Hepatocyte (in vitro differentiated cells): ENCODE results near the gene HYLS1. TPM values are rescaled to one million over a fixed set of nuclear protein-coding genes. Genes with fewer than 3 reads are reported as not detected.

Source experiments
- DNase-seq: peaks from one replicate; pipeline ENCODE4 v3.0.0-alpha.2; 2016; ENCODE audit warnings: low spot score
- H2AFZ ChIP-seq: fragments of 200-600 bp; sonication (generic); 2 replicates; pipeline ENCODE4 v1.6.0; 2016; ENCODE audit warnings: antibody characterized with exemption, mild to moderate bottlenecking
- H3K27ac ChIP-seq: fragments of 200-600 bp; sonication (generic); 2 replicates; pipeline ENCODE4 v1.5.1; 2016; ENCODE audit warnings: mild to moderate bottlenecking
- H3K27me3 ChIP-seq: fragments of 200-600 bp; sonication (generic); 2 replicates; pipeline ENCODE4 v1.6.1; 2016
- H3K36me3 ChIP-seq: fragments of 200-600 bp; sonication (generic); replicated peaks from 2 replicates; pipeline ENCODE4 v1.5.1; 2016; ENCODE audit warnings: low read depth; ENCODE audit not compliant: insufficient read depth
- H3K4me1 ChIP-seq: fragments of 200-600 bp; sonication (generic); 2 replicates; pipeline ENCODE4 v1.5.1; 2016; ENCODE audit warnings: mild to moderate bottlenecking, moderate library complexity; ENCODE audit not compliant: insufficient read depth
- H3K4me2 ChIP-seq: fragments of 200-600 bp; sonication (generic); 2 replicates; pipeline ENCODE4 v1.6.0; 2016
- H3K4me3 ChIP-seq: fragments of 200-600 bp; sonication (generic); 2 replicates; pipeline ENCODE4 v1.5.1; 2016; ENCODE audit warnings: mild to moderate bottlenecking
- H3K79me2 ChIP-seq: fragments of 200-600 bp; sonication (generic); 2 replicates; pipeline ENCODE4 v1.6.0; 2017; ENCODE audit warnings: mild to moderate bottlenecking
- H3K9me2 ChIP-seq: fragments of 200-600 bp; sonication (generic); replicated peaks from 2 replicates; pipeline ENCODE4 v1.6.0; 2017; ENCODE audit warnings: mild to moderate bottlenecking; ENCODE audit not compliant: insufficient read depth
- H3K9me3 ChIP-seq: fragments of 200-600 bp; sonication (generic); 2 replicates; pipeline ENCODE4 v1.5.1; 2016; ENCODE audit warnings: low read depth, mild to moderate bottlenecking
- H4K20me1 ChIP-seq: fragments of 200-600 bp; sonication (generic); 2 replicates; pipeline ENCODE4 v1.6.0; 2016; ENCODE audit warnings: mild to moderate bottlenecking; ENCODE audit not compliant: insufficient read depth, poor library complexity, severe bottlenecking
- CTCF ChIP-seq: fragments of 200-600 bp; sonication (generic); IDR thresholded peaks from 2 replicates; pipeline ENCODE4 v1.5.1; 2016; ENCODE audit warnings: antibody characterized with exemption, mild to moderate bottlenecking; ENCODE audit not compliant: poor library complexity
- EZH2 ChIP-seq: fragments of 200-600 bp; sonication (generic); IDR thresholded peaks from 2 replicates; pipeline ENCODE4 v1.6.1; 2016; ENCODE audit warnings: antibody characterized with exemption, mild to moderate bottlenecking, borderline replicate concordance
- EZH2phosphoT487 ChIP-seq: fragments of 200-600 bp; sonication (generic); IDR thresholded peaks from one replicate; pipeline ENCODE4 v1.6.1; 2018; ENCODE audit warnings: antibody characterized with exemption, mild to moderate bottlenecking, low read depth, moderate library complexity; ENCODE audit not compliant: unreplicated experiment, severe bottlenecking
- WGBS: methylation state at CpG from one replicate; pipeline ENCODE4 v1.1.6; 2016; ENCODE audit warnings: low lambda C conversion rate; ENCODE audit errors: missing lambda C conversion rate; 5-methylcytosine and 5-hydroxymethylcytosine counted together
- polyA plus RNA-seq: library from polyadenylated mRNA; unstranded; fragments of >200 nt; fragmentation: Nextera tagmentation; extraction: Ambion mirVana; gene quantifications from 2 replicates; pipeline ENCODE4 v1.2.1, GENCODE V29; 2016
- total RNA-seq: library from RNA; depleted of rRNA; stranded (reverse); fragments of >200 nt; gene quantifications from 2 replicates; pipeline ENCODE4 v1.2.3, GENCODE V29; 2014

Gene HYLS1
- total and polyA plus RNA-seq, 2 experiments from 2014 or later: 5.4 to 5.7 TPM

- no peak for TF ChIP-seq EZH2
- no peak for TF ChIP-seq EZH2phosphoT487
- no peak for TF ChIP-seq CTCF
- no peaks in the 10 kb centered on the region for H4K20me1 ChIP-seq
- H3K9me3 ChIP-seq: no peaks in the 10 kb centered on the region
- WGBS: 67% methylated on average over 6 of the region's 6 CpGs
- no peaks in the 10 kb centered on the region for H3K36me3 ChIP-seq
- no peak overlapping the region for H3K4me3 ChIP-seq
- no peaks in the 10 kb centered on the region for H3K9me2 ChIP-seq
- no peak for DNase-seq
- peaks cover 5% of the 10 kb centered on the region for H3K4me1 ChIP-seq
- no peak overlapping the region for H2AFZ ChIP-seq
- no peaks in the 10 kb centered on the region for H3K79me2 ChIP-seq
- H3K27me3 ChIP-seq: no peaks in the 10 kb centered on the region
- no peak overlapping the region for H3K27ac ChIP-seq
- no peak overlapping the region for H3K4me2 ChIP-seq
Observed at GRCh38 chr11:125931668-125932067, 44.2 kb downstream of the HYLS1 start.

DNA sequence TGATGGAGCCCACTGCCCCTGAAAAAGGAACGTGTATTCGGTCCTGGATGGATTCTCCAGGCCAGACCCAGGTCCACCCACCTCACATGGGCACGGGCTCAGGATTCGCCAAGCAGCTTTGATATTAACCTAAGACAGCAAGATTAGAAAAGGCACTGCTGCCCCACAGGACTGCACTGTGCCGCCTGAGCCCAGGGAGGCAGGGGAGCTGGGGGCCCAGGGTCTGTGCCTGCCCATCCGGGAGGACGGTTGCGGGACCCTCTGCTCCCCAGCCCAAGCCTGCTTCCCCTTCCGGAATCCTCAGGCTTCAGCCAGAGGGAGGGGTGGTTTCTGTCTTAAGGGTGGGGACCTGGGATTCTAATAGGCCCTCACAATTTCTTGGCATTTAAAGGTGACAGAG, 44.8 kb downstream of the HYLS1 start:
- DNase-seq: no peak
- 98% methylated on average over 9 of the region's 9 CpGs for WGBS
- no peaks in the 10 kb centered on the region for H3K9me3 ChIP-seq
- no peak overlapping the region for H2AFZ ChIP-seq
- H3K27ac ChIP-seq: no peak overlapping the region
- no peaks in the 10 kb centered on the region for H3K79me2 ChIP-seq
- TF ChIP-seq EZH2phosphoT487 (no peak), CTCF (no peak), EZH2 (no peak)
- H3K27me3 ChIP-seq: no peaks in the 10 kb centered on the region
- H4K20me1 ChIP-seq: no peaks in the 10 kb centered on the region
- H3K4me3 ChIP-seq: no peak overlapping the region
- no peaks in the 10 kb centered on the region for H3K36me3 ChIP-seq
- H3K4me1 ChIP-seq: peaks cover 5% of the 10 kb centered on the region
- H3K9me2 ChIP-seq: no peaks in the 10 kb centered on the region
- no peak overlapping the region for H3K4me2 ChIP-seq

DNA sequence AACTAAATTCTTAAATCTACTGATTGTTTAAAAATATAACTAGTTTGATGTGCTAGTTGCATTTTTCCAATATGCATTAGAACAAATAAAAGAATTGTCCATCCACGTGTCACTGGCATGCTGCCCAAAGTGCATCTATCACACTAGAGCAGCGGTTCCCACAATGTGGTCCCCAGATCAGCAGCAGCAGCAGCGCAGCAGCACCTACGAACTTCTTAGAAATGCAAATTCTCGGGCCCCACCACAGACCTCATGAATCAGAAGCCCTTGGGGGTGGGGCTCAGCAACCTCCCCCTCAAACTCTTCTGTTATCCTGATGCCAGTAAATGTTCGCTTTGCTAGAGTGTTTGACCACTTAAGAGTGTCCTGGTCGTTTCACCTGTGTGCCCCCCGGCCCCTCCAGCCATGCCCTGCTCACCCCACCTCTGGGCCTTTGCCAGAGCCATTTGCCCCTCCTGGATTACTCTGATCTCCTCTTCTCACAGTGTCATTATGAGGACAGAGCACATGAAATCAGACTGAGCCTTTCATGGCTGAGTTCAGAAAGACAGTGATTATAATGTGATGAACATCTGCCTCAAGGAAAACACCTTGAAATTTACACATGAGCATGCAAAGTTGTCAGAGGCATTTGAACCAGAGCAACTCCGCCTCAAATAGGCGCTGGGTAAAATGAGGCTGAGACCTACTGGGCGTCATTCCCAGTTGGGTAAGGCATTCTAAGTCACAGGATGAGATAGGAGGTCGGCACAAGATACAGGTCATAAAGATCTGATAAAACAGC, 45.8 kb downstream of the HYLS1 start:
- TF ChIP-seq CTCF (no peak), EZH2 (no peak), EZH2phosphoT487 (no peak)
- no peak for DNase-seq
- no peak overlapping the region for H3K27ac ChIP-seq
- no peak overlapping the region for H2AFZ ChIP-seq
- 79% methylated on average over 12 of the region's 12 CpGs for WGBS
- H3K9me3 ChIP-seq: no peaks in the 10 kb centered on the region
- no peaks in the 10 kb centered on the region for H4K20me1 ChIP-seq
- H3K4me1 ChIP-seq: peaks cover 5% of the 10 kb centered on the region
- H3K36me3 ChIP-seq: no peaks in the 10 kb centered on the region
- H3K27me3 ChIP-seq: no peaks in the 10 kb centered on the region
- no peak overlapping the region for H3K4me3 ChIP-seq
- no peaks in the 10 kb centered on the region for H3K79me2 ChIP-seq
- no peak overlapping the region for H3K4me2 ChIP-seq
- H3K9me2 ChIP-seq: no peaks in the 10 kb centered on the region
